HUES64 (cell line): ENCODE data around the gene IL36RN.

Experiments used
- H3K27ac ChIP-seq: 2 replicates; pipeline ENCODE4 v1.7.0; 2013; ENCODE audit warnings: low read depth, low read length, inconsistent platforms
- H3K27me3 ChIP-seq: 2 replicates; pipeline ENCODE4 v1.6.1; 2013; ENCODE audit warnings: mild to moderate bottlenecking, low read length; ENCODE audit not compliant: insufficient read depth
- H3K36me3 ChIP-seq: 2 replicates; pipeline ENCODE4 v1.6.1; 2013; ENCODE audit warnings: mild to moderate bottlenecking, low read length; ENCODE audit not compliant: insufficient read depth
- H3K4me1 ChIP-seq: 2 replicates; pipeline ENCODE4 v1.6.1; 2013; ENCODE audit warnings: mild to moderate bottlenecking, low read length, moderate library complexity; ENCODE audit not compliant: insufficient read depth
- H3K4me3 ChIP-seq: 2 replicates; pipeline ENCODE4 v1.5.1; 2013; ENCODE audit warnings: mild to moderate bottlenecking, low read length, moderate library complexity
- H3K9ac ChIP-seq: 2 replicates; pipeline ENCODE4 v1.6.1; 2013; ENCODE audit warnings: mild to moderate bottlenecking, low read depth, low read length
- H3K9me3 ChIP-seq: 2 replicates; pipeline ENCODE4 v1.6.1; 2013; ENCODE audit warnings: low read depth, low read length; ENCODE audit not compliant: insufficient read depth
- WGBS: fragments of 150-250, 120-280 bp; methylation state at CpG from one replicate; pipeline ENCODE4 v1.1.7; 2013; ENCODE audit warnings: missing lambda C conversion rate; 5-methylcytosine and 5-hydroxymethylcytosine counted together

Gene IL36RN

DNA sequence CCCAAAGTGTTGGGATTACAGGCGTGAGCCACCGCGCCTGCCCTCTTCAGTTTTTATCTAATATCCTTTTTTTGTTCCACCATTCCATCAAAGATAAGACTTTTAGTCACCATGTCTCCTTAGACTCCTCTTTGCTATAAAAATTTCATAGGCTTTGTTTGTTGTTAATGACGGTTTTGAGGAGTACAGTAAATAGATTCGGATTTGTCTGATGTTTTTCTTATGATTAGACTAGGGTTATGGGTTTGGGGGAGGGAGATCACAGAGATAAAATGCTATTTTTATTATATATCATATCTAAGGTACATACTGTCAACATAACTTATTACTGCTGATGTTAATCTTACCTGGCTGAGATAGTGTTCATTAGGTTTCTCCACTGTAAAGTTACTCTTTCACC is 12.5 kb upstream of the IL36RN start:
- no peaks in the 10 kb centered on the region for H3K36me3 ChIP-seq
- H3K27me3 ChIP-seq: no peaks in the 10 kb centered on the region
- no peak overlapping the region for H3K9ac ChIP-seq
- WGBS: 92% methylated on average over 5 of the region's 5 CpGs
- H3K9me3 ChIP-seq: peaks cover 3% of the 10 kb centered on the region; the same call in 1 of the 2 replicates
- no peak overlapping the region for H3K4me3 ChIP-seq
- no peaks in the 10 kb centered on the region for H3K4me1 ChIP-seq
- H3K27ac ChIP-seq: no peak overlapping the region

DNA sequence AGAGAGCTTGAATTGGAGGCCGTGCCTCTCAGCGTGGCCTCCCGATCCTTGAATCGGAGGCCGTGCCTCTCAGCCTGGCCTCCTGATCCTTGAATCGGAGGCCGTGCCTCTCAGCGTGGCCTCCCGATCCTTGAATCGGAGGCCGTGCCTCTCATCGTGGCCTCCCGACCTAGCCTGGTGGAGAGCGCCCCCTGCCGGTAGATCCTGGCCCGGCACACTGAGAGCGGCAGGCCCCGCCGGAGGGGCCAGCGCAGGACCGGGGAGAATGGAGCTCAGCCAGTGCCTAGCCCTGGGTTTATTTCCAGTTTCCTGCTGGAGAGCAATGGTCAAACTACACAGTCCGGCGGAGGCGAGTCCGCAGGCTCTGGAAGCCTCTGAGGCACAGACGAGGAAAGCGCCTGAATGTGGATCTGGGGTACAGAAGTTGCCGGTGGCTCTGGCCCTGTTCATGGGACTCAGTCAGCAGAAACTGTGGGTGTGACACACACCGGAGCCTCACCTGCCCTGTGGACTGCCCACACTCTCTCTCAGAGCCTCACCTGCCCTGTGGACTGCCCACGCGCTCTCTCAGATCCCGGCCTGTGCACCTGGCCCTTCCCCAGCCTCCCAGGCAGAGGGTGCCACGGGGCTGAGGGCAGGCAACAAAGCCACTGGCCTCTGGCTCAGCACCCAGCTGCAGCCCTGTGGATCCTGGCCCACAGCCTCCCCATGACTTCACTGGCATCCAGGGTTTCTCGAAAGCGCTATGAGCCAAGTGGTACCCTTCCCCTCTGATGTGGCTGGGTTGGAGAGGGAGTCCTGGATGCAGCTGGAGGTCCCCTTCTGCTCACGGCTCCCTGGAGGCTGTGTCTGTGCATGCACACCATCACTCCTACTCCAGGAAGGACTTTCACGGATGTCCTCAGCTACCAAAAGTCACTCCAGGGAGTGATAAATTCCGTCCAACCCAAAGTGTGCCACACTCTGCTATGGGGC is 7.8 kb upstream of the IL36RN start:
- no peak overlapping the region for H3K9ac ChIP-seq
- no peaks in the 10 kb centered on the region for H3K27me3 ChIP-seq
- H3K4me1 ChIP-seq: no peaks in the 10 kb centered on the region
- no peak overlapping the region for H3K4me3 ChIP-seq
- H3K9me3 ChIP-seq: peaks cover 9% of the 10 kb centered on the region
- no peak overlapping the region for H3K27ac ChIP-seq
- WGBS: 92% methylated on average over 38 of the region's 38 CpGs
- H3K36me3 ChIP-seq: no peaks in the 10 kb centered on the region

DNA sequence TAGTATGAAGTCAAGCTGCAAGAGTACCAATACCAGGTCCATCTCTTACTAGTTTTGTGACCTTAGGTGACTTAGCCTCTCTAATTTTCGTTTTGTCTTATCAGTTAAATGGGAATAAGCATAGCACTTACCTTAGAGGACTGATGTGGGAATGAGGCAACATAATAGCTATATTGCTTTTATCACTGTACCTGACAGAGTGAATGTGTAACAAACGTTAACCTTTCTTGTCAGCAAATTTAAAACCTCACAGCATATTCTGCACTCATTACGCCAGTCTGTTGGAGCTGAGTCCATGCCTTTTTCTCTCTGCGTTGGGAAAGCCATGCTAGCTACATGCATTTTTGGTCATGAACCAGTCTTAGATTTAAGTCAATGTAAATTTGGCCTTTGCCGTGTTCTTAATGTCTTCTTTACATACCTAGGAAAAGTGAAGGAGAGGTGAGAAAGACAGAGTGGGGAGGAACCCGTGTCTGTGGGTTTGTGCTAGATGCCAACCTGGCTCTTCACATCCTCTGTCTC is 6.5 kb upstream of the IL36RN start, which contains the start of gene IL36B:
Gene IL36B, minus strand, starts transcription at position 472 of the 522 bp plus-strand sequence.
- 96% methylated on average over 4 of the region's 6 CpGs for WGBS

DNA sequence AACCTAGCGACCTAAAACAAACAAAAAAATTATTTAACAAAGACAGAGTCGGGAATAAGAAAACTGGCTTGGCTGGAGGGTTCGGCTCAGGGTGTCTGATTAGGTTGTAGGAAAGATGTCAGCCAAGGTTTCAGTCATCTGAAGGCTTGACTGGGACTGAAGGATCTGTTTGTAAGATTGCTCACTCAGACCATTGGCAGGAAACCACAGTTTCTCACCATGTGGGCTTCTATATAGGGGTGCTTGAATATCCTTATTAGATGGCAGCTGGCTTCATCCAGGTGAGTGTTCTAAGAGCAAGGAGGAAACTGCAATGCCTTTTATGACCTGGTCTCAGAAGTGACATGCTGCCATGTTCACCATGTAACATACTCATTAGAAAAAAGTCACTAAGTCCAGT is 5.3 kb upstream of the IL36RN start:
- no peaks in the 10 kb centered on the region for H3K4me1 ChIP-seq
- peaks cover 9% of the 10 kb centered on the region for H3K9me3 ChIP-seq
- H3K27me3 ChIP-seq: no peaks in the 10 kb centered on the region; the same call in 1 of the 2 replicates
- 82% methylated on average over 3 of the region's 3 CpGs for WGBS
- no peaks in the 10 kb centered on the region for H3K36me3 ChIP-seq
- H3K9ac ChIP-seq: no peak overlapping the region
- no peak overlapping the region for H3K27ac ChIP-seq
- H3K4me3 ChIP-seq: no peak overlapping the region

More for the DNA sequence above, 6.5 kb upstream of the IL36RN start, which contains the start of gene IL36B:
- no peak within 1 kb of the TSS for H3K4me3 ChIP-seq
- no peak within 1 kb of the TSS for H3K9ac ChIP-seq
- no peaks in the 10 kb centered on the region for H3K27me3 ChIP-seq
- H3K27ac ChIP-seq: no peak within 1 kb of the TSS
- H3K36me3 ChIP-seq: no peaks in the 10 kb centered on the region
- peaks cover 9% of the 10 kb centered on the region for H3K9me3 ChIP-seq
- H3K4me1 ChIP-seq: no peaks in the 10 kb centered on the region

DNA sequence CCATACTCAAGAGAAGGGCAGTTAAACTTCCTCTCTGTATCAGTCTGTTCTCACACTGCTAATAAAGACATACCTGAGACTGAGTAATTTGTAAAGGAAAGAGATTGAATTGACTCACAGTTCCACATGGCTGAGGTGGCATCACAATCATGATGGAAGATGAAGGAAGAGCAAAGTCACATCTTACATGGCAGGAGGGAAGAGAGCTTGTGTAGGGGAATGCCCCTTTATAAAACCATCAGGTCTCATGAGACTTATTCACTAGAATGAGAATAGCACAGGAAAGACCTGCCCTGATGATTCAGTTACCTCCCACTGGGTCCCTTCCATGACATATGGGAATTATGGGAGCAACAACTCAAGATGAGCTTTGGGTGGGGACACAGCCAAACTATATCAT is 4.9 kb upstream of the IL36RN start:
- H3K9ac ChIP-seq: no peak overlapping the region
- H3K4me1 ChIP-seq: no peaks in the 10 kb centered on the region
- no peaks in the 10 kb centered on the region; the same call in 1 of the 2 replicates for H3K27me3 ChIP-seq
- no peak overlapping the region for H3K4me3 ChIP-seq
- no peak overlapping the region for H3K27ac ChIP-seq
- peaks cover 9% of the 10 kb centered on the region for H3K9me3 ChIP-seq
- H3K36me3 ChIP-seq: no peaks in the 10 kb centered on the region

DNA sequence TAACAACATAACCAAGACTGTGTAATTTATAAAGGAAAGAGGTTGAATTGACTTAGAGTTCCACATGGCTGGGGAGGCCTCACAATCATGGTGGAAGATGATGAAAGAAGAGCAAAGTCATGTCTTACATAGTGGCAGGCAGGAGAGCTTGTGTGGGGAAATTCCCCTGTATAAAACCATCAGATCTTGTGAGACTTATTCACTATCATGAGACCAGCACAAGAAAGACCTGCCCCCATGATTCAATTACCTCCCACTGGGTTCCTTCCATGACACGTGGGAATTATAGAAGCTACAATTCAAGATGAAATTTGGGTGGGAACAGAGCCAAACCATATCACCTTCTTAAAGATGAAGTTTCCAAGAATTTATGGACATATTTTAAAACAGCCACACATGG is 2.5 kb upstream of the IL36RN start:
- peaks cover 3% of the 10 kb centered on the region for H3K27me3 ChIP-seq
- WGBS: 64% methylated on average over 1 of the region's 1 CpG
- H3K27ac ChIP-seq: no peak overlapping the region
- H3K4me1 ChIP-seq: no peaks in the 10 kb centered on the region
- no peak overlapping the region for H3K4me3 ChIP-seq
- H3K9ac ChIP-seq: no peak overlapping the region
- H3K36me3 ChIP-seq: no peaks in the 10 kb centered on the region
- H3K9me3 ChIP-seq: peaks cover 9% of the 10 kb centered on the region

DNA sequence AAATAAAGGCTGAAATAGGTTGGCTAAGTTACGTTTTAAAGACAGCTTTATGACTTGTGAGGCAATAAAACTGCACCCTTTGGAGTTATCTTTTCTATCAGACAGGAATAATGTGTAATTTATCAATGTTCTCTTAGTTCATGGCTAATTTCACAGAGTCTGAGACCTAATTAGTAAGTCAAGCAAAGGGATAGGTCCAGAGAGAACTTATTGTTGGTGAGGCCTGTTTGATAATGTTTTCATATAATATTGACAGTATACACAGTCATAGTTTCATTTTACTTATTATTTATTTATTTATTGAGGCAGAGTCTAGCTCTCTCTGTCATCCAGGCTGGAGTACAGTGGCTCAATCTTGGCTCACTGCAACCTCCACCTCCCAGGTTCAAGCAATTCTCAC is 1.9 kb upstream of the IL36RN start:
- Histone ChIP-seq H3K36me3 (no peaks in the 10 kb centered on the region), H3K9ac (no peak overlapping the region), H3K4me3 (no peak overlapping the region), H3K9me3 (peaks cover 9% of the 10 kb centered on the region), H3K27ac (no peak overlapping the region), H3K4me1 (no peaks in the 10 kb centered on the region), H3K27me3 (peaks cover 3% of the 10 kb centered on the region)
- 89% methylated on average over 1 of the region's 1 CpG for WGBS

DNA sequence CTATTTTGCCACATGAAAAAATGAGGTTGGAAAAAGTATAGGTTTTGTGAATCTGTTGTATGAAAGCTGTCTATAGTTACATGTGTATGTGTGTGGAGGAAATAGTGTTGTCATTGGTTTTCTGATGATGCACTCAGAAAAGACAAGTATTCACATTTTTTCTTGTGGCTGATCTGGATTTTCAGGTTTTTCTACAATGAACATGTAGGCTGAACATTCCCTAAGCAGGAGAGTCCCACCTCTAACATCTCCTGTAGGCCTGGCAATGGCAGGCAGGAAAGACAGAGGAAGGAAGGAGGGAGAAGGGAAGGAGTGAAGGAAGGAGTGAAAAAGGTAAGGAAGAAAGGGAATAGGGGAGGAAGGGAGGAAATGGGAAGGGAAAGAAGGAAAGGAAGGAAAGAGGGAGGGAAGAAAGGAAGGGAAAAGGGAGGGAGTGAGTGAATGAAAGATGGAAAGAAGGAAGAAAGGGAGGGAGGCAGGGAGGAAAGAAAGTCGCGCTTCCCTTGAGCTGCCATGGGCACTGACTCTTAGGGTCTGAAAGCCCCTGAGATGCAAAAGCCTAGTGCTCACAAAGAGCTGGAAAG is 495 bp upstream of the IL36RN start:
- H3K27me3 ChIP-seq: peaks cover 3% of the 10 kb centered on the region
- no peak overlapping the region for H3K27ac ChIP-seq
- no peak overlapping the region for H3K9ac ChIP-seq
- no peaks in the 10 kb centered on the region for H3K36me3 ChIP-seq
- 64% methylated on average over 2 of the region's 2 CpGs for WGBS
- H3K9me3 ChIP-seq: peaks cover 7% of the 10 kb centered on the region
- H3K4me1 ChIP-seq: no peaks in the 10 kb centered on the region
- H3K4me3 ChIP-seq: no peak overlapping the region

DNA sequence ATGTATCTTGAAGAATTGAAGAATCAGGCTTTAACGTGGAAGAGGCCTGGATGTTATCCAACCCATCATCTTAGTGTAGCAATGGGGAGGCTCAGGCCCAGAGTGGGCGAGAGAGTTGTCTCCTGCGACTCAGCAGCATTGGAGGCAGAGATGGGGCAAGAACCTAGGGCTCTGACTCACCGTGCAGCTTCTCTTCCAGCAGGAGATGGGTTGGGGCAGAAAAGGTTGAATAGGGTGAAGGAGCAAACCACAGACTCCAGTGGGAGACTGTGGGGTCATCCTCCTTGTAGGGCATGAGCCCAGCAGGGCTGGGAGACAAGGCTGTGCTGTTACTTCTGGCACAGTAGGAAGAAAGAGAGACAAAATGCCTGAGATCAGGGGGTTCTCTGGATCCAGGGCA is 1.4 kb downstream of the IL36RN start:
- Histone ChIP-seq H3K27ac (no peak overlapping the region), H3K27me3 (peaks cover 3% of the 10 kb centered on the region), H3K9me3 (peaks cover 6% of the 10 kb centered on the region; the same call in 1 of the 2 replicates), H3K4me1 (no peaks in the 10 kb centered on the region), H3K36me3 (no peaks in the 10 kb centered on the region), H3K4me3 (no peak overlapping the region), H3K9ac (no peak overlapping the region)
- 80% methylated on average over 4 of the region's 4 CpGs for WGBS

DNA sequence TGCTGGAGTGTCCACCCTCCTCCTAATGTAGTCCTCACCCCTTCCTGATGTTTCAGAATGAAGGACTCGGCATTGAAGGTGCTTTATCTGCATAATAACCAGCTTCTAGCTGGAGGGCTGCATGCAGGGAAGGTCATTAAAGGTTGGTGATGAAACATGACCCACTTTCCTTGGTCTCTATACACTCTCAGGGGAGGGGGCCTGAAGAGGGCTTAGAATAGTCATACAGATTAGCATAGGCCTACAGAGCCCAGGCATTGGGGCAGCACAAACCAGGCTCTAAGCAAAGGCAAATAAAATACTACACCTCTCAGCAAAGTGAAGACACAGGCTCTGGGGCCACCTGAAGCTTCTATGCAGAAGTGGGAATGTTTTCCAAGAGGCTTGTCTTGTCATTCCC is 1.8 kb downstream of the IL36RN start:
- Histone ChIP-seq H3K9ac (no peak overlapping the region), H3K27ac (no peak overlapping the region), H3K27me3 (peaks cover 3% of the 10 kb centered on the region), H3K4me1 (no peaks in the 10 kb centered on the region), H3K4me3 (no peak overlapping the region), H3K36me3 (no peaks in the 10 kb centered on the region), H3K9me3 (peaks cover 6% of the 10 kb centered on the region; the same call in 1 of the 2 replicates)
- WGBS: 53% methylated on average over 1 of the region's 1 CpG

DNA sequence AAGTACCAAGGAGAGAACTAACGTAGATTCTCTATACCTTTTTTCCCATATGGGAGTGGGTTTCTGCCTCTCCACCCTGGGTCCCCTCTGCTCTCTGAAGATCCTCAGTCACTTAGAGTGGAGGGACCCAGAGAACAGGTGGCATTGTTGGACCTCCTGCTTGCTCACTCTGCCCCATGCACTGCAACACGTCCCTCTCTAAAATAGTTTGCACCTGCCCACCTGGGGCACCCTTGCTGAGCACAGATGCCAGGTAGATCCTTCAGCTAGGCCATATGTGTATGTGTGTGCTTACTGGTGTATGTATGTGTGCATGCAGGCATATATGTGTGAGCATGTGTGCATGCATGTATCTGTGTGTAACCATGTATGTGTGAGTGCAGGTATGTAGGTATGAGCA is 2.2 kb downstream of the IL36RN start:
- Histone ChIP-seq H3K27me3 (peaks cover 3% of the 10 kb centered on the region), H3K36me3 (no peaks in the 10 kb centered on the region), H3K4me1 (no peaks in the 10 kb centered on the region), H3K9ac (no peak overlapping the region), H3K9me3 (peaks cover 6% of the 10 kb centered on the region; the same call in 1 of the 2 replicates), H3K4me3 (no peak overlapping the region), H3K27ac (no peak overlapping the region)
- WGBS: 84% methylated on average over 2 of the region's 2 CpGs
